Activated naive CD8-positive, alpha-beta T cell (primary cell): ENCODE measurements around the gene NUDT14.

ENCODE experiments used
- H3K27ac Mint-ChIP-seq: one replicate; pipeline ENCODE4 v1.8.0; 2021; ENCODE audit warnings: mixed read lengths
- H3K27me3 Mint-ChIP-seq: one replicate; pipeline ENCODE4 v1.8.0; 2021; ENCODE audit warnings: mixed read lengths
- H3K36me3 Mint-ChIP-seq: one replicate; pipeline ENCODE4 v1.8.0; 2021; ENCODE audit warnings: mixed read lengths
- H3K4me1 Mint-ChIP-seq: one replicate; pipeline ENCODE4 v1.8.0; 2021; ENCODE audit warnings: low read depth, mixed read lengths
- H3K4me3 Mint-ChIP-seq: one replicate; pipeline ENCODE4 v1.8.0; 2021; ENCODE audit warnings: mild to moderate bottlenecking, mixed read lengths
- H3K9me3 Mint-ChIP-seq: one replicate; pipeline ENCODE4 v1.8.0; 2021; ENCODE audit warnings: low read depth, mixed read lengths

The NUDT14 gene

GRCh38 chr14:105165761-105166485, 15.2 kb downstream of the NUDT14 start:
- no peak overlapping the region for H3K4me3 Mint-ChIP-seq
- H3K27me3 Mint-ChIP-seq = peaks cover 1% of the 10 kb centered on the region
- H3K27ac Mint-ChIP-seq = no peak overlapping the region
- H3K9me3 Mint-ChIP-seq = no peaks in the 10 kb centered on the region
- H3K4me1 Mint-ChIP-seq = peaks cover 6% of the 10 kb centered on the region
- H3K36me3 Mint-ChIP-seq = no peaks in the 10 kb centered on the region

GRCh38 chr14:105165134-105165704, 15.9 kb downstream of the NUDT14 start:
- peaks cover 6% of the 10 kb centered on the region for H3K4me1 Mint-ChIP-seq
- no peak overlapping the region for H3K4me3 Mint-ChIP-seq
- peaks cover 1% of the 10 kb centered on the region for H3K27me3 Mint-ChIP-seq
- H3K36me3 Mint-ChIP-seq = no peaks in the 10 kb centered on the region
- H3K27ac Mint-ChIP-seq = no peak overlapping the region
- no peaks in the 10 kb centered on the region for H3K9me3 Mint-ChIP-seq

GRCh38 chr14:105163040-105163742, 17.9 kb downstream of the NUDT14 start:
- Mint-ChIP-seq H3K9me3 (no peaks in the 10 kb centered on the region), H3K36me3 (no peaks in the 10 kb centered on the region), H3K27ac (no peak overlapping the region), H3K4me1 (peaks cover 4% of the 10 kb centered on the region), H3K4me3 (no peak overlapping the region), H3K27me3 (peaks cover 1% of the 10 kb centered on the region)

GRCh38 chr14:105162669-105162979, 18.5 kb downstream of the NUDT14 start:
- Mint-ChIP-seq H3K4me1 (peaks cover 4% of the 10 kb centered on the region), H3K27me3 (peaks cover 1% of the 10 kb centered on the region), H3K4me3 (no peak overlapping the region), H3K27ac (no peak overlapping the region), H3K36me3 (no peaks in the 10 kb centered on the region), H3K9me3 (no peaks in the 10 kb centered on the region)

- Mint-ChIP-seq H3K9me3 (no peaks in the 10 kb centered on the region), H3K27me3 (peaks cover 1% of the 10 kb centered on the region), H3K36me3 (no peaks in the 10 kb centered on the region), H3K27ac (no peak overlapping the region), H3K4me1 (peaks cover 4% of the 10 kb centered on the region), H3K4me3 (no peak overlapping the region)
Observed at GRCh38 chr14:105161964-105162668, 19.0 kb downstream of the NUDT14 start.

- no peak overlapping the region for H3K4me3 Mint-ChIP-seq
- no peaks in the 10 kb centered on the region for H3K36me3 Mint-ChIP-seq
- no peaks in the 10 kb centered on the region for H3K9me3 Mint-ChIP-seq
- no peak overlapping the region for H3K27ac Mint-ChIP-seq
- H3K4me1 Mint-ChIP-seq = no peaks in the 10 kb centered on the region
- H3K27me3 Mint-ChIP-seq = no peaks in the 10 kb centered on the region
Observed at GRCh38 chr14:105161309-105161708, 19.8 kb downstream of the NUDT14 start.

GRCh38 chr14:105160776-105161175, 20.3 kb downstream of the NUDT14 start:
- Mint-ChIP-seq H3K4me3 (no peak overlapping the region), H3K4me1 (no peaks in the 10 kb centered on the region), H3K36me3 (no peaks in the 10 kb centered on the region), H3K9me3 (no peaks in the 10 kb centered on the region), H3K27ac (no peak overlapping the region), H3K27me3 (no peaks in the 10 kb centered on the region)

GRCh38 chr14:105159344-105159743, 21.8 kb downstream of the NUDT14 start:
- H3K27ac Mint-ChIP-seq = no peak overlapping the region
- no peaks in the 10 kb centered on the region for H3K9me3 Mint-ChIP-seq
- no peaks in the 10 kb centered on the region for H3K27me3 Mint-ChIP-seq
- H3K4me1 Mint-ChIP-seq = no peaks in the 10 kb centered on the region
- H3K36me3 Mint-ChIP-seq = no peaks in the 10 kb centered on the region
- H3K4me3 Mint-ChIP-seq = no peak overlapping the region

- Mint-ChIP-seq H3K36me3 (no peaks in the 10 kb centered on the region), H3K27me3 (no peaks in the 10 kb centered on the region), H3K4me3 (no peak overlapping the region), H3K9me3 (no peaks in the 10 kb centered on the region), H3K4me1 (no peaks in the 10 kb centered on the region), H3K27ac (no peak overlapping the region)
Observed at GRCh38 chr14:105158794-105159193, 22.3 kb downstream of the NUDT14 start.

GRCh38 chr14:105157872-105158271, 23.2 kb downstream of the NUDT14 start:
- Mint-ChIP-seq H3K27ac (no peak overlapping the region), H3K4me3 (no peak overlapping the region), H3K9me3 (no peaks in the 10 kb centered on the region), H3K27me3 (no peaks in the 10 kb centered on the region), H3K36me3 (no peaks in the 10 kb centered on the region), H3K4me1 (no peaks in the 10 kb centered on the region)

GRCh38 chr14:105156414-105157375, 24.4 kb downstream of the NUDT14 start:
- Mint-ChIP-seq H3K9me3 (no peaks in the 10 kb centered on the region), H3K27ac (no peak overlapping the region), H3K36me3 (no peaks in the 10 kb centered on the region), H3K4me3 (no peak overlapping the region), H3K27me3 (no peaks in the 10 kb centered on the region), H3K4me1 (no peaks in the 10 kb centered on the region)

GRCh38 chr14:105155681-105156413, 25.3 kb downstream of the NUDT14 start:
- no peak overlapping the region for H3K27ac Mint-ChIP-seq
- H3K36me3 Mint-ChIP-seq = no peaks in the 10 kb centered on the region
- H3K4me1 Mint-ChIP-seq = no peaks in the 10 kb centered on the region
- no peak overlapping the region for H3K4me3 Mint-ChIP-seq
- no peaks in the 10 kb centered on the region for H3K9me3 Mint-ChIP-seq
- H3K27me3 Mint-ChIP-seq = no peaks in the 10 kb centered on the region

- Mint-ChIP-seq H3K4me1 (no peaks in the 10 kb centered on the region), H3K36me3 (no peaks in the 10 kb centered on the region), H3K27ac (no peak overlapping the region), H3K27me3 (no peaks in the 10 kb centered on the region), H3K4me3 (no peak overlapping the region), H3K9me3 (no peaks in the 10 kb centered on the region)
Observed at GRCh38 chr14:105155071-105155651, 26.0 kb downstream of the NUDT14 start.
